ENCODE measurements around the gene PCDH1.

GRCh38 chr5:141843156-141843927 lies 34.9 kb downstream of the PCDH1 start:
- TF ChIP-seq CTCF (IDR thresholded peaks at IDR 0.05; ENCODE audit: low read depth, low read length, poor library complexity, severe bottlenecking): no peak
- no peak for TF ChIP-seq EZH2phosphoT487 (IDR thresholded peaks at IDR 0.05; ENCODE audit: borderline replicate concordance, low read length)

Data from DOHH2 (cell line).